ENCODE measurements around the gene HIPK3.
"Not testable (repeated sequence)": the region's sequence is repeated elsewhere in the genome, so short reads cannot be mapped to it uniquely, and the experiment has no call there.

HIPK3 gene

DNA sequence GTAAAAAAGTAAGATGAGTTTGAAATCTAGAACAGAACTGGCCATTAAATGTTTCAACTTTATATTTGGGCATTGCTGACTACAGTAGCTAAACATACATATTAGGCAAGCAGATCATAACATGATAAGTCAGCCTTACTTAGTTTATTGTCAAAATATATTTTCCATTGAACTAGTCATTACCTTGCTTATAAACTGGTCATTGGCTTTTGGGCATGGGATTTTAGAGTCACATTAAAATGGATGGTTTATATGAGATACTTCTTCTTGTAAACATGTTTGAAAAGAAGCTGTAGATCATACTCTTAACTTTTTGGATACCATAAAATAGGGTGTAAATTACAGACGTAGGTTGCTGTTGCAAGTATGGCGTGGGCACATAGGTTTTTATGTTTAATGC is 2.7 kb downstream of the HIPK3 start:
- DNase-seq: no peak

DNA sequence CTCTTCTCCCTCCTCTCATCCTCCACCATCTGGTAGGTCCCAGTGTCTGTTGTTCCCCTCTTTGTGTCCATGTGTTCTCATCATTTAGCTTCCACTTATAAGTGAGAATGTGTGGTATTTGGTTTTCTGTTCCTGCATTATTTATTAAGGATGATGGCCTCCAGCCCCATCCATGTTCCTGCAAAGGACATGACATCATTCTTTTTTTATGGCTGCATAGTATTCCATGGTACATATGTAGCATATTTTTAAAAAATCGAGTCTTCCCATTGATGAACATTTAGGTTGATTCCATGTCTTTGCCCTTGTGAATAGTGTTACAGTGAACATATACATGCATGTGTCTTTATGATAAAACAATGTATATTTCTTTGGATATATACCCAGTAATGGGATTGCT is 4.2 kb downstream of the HIPK3 start:
- DNase-seq: not testable (repeated sequence)

DNA sequence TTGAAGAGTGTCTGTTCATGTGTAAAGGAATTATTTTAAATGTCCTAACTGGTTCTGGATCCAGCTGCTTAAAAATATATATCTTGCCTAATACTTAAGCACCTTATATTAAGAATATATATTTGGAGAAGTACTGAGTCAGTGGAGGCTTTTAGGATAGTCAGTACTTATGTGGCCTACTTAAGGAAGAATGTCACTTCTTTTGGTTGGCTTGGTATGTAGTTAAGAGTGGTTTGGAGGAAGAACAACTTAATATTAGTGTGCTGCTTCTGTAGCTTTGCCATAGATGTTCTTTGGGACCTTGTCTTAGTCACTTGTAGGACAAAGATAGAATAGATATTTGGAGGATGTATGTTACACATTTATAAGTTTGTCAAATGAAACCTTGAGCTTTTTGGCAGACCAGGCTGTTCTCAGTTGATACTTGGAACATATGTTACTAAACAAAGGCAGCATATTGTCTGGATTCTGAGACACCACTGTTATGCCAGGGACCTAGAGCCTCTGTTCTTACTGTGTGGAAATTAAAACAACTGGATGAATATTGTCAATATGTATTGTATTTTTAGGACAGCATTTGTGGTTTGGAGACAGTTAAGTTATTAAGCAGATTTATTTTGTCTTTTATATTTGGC is 4.9 kb downstream of the HIPK3 start:
- no peak for DNase-seq

DNA sequence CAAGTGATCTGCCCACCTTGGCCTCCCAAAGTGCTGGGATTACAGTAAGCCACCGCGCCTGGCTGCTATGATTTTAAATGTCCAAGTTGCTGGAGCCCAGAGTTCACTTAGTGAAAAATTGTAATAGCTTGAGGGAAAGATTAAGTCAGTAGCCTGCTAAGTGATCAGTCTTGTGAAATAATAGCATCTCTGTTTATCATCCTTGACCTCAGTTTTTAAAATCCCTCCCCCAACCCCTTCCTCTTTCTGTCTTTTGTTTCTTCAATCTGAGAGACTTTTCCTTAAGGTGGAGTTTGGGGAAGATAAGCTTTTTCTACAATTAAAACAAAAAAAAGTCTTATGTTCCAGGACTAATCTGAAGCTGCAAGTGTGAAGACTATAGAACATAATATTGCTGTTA is 6.4 kb downstream of the HIPK3 start:
- no peak for DNase-seq

DNA sequence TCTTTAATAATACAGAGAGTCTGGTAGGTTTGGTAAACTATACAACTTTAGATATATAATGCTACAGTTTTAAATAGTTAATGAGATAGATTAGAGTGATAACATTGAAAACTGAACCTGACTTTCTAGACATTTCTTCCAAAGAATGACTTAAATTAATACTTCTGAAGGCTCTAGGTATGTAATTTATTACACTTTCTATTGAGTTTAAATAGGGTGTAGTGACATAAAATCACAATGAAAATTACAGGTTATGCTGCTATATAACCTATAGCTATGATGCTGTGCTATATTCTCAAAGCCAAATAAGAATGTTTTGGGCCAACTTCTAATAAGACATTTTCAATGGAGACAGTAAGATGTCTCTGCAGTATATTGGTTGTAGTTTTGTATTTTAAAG is 7.7 kb downstream of the HIPK3 start:
- no peak for DNase-seq

DNA sequence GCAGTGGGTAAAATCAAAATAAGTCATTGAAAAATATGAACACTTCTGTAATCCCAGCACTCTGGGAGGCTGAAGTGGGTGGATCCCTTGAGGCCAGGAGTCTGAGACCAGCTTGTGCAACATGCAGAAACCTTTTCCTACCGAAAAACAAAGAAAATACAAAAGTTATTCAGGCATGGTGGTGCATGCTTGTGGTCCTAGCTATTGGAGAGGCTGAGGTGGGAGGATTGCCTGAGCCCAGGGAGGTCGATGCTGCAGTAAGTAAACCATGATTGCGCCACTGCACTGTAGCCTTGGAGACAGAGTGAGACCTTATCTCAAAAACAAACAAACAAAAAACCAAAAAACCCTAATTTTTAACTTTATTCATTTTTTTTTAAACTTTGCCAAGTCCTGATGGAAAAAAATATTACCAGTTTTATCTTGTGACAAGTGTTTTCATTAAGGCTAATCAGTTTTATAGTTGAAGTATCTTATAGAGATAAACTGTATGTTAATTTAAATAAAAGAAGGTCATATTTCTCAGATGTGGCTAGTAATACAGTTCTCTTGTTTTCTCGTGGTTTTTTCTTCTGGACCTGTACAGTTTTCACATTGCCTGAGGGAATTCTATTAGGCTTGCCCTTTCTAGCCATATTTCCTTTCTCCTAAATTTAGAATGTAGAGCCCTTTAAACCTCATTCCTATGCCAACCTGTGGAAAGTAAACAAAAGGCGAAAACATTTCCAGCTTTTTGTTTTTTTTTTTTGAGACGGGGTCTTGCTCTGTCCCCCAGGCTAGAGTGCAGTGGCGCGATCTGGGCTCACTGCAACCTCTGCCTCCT is 9.4 kb downstream of the HIPK3 start:
- DNase-seq: no peak

DNA sequence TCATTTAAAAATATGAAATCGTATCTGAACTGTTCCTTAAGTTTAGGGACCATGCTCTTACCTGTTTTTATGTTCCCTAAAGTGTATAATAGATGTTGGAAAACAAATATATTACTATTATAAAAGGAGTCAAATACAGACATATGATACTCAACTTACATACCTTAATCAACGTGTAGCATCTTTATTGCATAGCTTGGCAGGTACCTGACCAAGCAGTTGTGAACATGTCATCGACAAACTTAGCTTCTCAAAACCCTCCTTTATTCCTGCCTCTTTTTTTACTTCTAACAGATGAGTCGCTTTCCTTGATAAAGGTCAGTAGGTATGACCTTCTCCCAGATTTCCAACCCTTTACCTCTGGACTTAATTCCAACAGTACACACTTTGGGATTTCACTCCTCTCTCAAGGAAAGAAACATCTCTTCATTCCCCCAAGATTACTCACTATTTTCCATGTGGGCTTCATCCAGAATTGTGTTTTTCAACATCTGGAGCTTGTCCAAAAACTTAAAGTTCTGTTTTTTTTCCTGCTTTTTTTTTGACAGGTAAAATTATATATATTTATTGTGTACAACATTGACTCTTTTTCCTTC is 11.9 kb downstream of the HIPK3 start:
- DNase-seq: no peak

DNA sequence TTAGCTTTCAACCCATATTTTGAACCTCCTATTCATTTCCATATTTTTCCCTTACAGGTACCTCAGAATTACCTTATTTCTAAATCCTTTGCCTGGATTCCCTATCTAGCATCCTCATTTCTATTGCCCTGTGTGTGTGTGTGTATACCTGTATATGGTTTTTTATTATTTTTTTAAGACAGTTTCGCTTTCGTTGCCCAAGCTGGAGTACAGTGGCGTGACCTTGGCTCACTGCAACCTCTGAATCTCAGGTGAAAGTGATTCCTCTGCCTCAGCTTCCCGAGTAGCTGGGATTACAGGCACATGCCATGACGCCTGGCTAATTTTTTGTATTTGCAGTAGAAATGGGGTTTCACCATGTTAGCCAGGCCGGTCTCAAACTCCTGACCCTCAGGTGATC is 12.6 kb downstream of the HIPK3 start:
- no peak for DNase-seq

DNA sequence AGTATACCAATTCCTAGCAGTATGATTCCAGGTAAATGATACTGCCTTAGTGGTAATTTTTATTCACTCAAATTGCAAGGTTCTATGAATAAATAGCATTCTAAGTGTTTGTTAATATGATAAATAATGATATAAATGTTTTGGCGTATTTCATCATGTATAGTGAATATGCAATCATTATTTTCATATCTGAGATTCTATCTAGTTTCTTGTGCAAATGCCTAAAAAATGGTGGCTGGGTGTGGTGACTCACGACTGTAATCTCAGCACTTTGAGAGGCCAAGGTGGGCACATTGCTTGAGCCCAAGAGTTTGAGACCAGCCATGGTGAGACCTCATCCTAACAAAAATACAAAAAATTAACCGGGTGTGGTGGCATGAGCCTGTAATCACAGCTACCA is 13.9 kb downstream of the HIPK3 start:
- no peak for DNase-seq

DNA sequence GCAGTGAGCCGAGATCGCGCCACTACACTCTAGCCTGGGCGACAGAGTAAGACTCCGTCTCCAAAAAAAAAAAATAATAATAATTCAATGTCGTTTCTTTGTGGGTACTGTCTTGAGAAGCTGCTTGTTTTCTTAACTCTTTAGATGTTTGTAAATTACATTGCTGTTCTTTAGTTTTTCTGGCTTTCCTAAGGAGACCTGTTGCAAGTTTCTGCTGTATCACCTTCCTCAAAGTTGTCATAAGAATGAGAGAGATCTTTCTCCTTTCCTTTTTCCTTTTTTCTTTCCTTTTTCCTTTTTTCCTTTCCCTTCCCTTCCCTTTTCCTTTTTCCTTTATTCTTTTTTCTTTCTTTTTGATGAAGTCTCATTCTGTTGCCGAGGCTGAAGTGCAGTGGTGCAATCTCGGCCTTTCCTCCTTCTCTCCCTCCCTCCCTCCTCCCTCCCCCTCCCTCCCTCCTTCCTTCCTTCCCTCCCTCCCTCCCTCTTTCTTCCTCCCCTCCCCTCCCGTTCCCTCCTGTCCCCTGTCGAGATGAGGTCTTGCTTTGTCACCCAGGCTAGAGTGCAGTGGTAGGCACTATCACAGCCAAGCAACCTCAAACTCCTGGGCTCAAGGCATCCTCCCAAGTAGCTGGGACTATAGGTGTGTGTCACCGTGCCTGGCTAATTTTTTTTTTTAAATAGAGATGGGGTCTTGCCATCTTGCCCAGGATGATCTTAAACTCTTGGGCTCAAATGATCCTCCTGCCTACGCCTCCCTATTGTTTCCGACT is 15.3 kb downstream of the HIPK3 start:
- no peak for DNase-seq

DNA sequence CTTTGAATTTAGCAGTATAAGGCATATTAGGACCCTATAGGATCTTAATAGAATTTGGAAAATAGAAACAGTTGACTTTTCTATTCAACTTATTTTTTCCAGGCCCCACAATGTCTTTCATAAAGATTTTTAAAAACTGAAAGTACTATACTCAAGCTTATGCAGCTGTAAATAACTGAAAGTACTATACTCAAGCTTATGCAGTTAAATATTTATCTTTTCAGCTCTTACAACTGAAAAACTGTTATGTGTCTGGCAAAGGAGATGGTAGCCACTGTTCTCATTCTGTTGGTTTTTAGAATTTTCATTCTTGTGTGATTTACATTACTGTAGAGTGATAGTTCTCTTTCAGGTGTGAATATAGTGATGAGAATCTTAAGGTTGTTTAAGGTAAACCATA is 16.5 kb downstream of the HIPK3 start:
- no peak for DNase-seq

DNA sequence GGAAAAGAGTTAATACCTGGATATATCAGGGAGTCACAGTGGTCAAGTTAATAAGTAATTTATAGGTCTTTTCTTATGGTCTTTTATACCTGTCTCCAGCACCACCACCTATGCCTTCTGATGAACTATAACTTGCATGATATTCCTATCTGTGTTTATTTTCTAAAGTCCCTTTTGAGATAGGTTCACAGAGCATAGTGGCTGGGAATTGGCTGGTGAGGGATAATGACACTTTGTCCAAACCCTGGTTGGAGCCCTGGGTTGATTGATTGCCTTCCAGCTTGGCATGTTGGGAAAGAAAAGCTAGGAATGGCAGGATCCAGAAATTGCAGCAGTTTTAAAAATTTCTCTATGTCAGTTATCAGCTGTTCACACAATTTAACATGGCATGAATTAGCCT is 23.2 kb downstream of the HIPK3 start:
- no peak for DNase-seq

DNA sequence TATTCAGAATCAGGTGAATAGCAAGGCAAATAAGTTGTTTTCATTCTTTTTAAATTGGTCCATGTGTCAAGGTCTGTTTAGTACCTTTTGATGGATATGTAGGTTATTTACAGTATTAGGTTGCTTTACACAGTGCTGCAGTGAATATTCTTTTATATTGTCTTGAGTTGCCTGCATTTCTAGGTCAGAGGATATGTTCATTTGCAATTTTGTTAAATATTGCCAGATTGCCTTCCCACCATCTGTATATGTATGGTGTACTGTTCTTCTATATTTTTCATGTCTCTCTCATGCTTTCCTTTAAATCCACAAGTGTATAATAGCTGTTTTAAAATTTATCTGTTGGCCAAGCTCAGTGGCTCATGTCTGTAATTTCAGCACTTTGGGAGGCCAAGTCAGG is 24.6 kb downstream of the HIPK3 start:
- no peak for DNase-seq

DNA sequence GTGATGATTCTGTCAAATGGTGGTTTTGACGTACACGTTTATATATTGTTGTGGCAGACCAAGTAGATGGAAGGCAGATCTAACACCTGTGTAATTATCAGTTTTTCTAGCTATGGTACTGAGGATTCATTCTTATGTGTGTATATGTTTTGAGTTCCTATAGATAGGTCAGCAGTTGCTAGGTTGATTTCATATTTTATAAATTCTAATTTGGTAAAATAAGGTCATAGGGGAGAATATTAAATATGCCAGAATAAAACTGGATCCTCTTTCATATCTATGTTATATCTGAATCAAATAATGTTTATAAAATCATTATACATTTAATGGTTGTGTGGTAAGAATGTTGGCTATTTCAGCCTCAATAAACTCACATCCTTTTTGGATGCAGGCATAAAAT is 27.6 kb downstream of the HIPK3 start:
- no peak for DNase-seq

DNA sequence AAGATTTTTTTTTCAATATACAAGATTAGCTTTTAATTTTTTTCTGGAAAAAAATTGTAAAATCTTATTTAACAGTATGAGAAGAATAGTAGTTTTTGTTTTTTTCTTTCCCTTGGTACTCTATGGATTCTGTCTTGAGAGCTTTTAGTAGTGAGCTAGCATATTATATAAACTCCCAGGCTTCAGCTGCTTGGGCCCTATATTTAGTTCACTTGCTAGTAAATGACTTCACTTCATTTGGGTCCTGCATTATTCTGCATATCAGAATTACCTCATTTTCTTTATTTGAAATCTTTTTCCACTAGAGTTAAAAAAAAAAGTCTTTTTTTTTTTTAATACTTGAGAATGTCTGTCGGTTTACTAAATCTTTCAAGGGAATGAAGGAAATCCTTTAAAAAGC is 33.1 kb downstream of the HIPK3 start:
- DNase-seq: no peak

DNA sequence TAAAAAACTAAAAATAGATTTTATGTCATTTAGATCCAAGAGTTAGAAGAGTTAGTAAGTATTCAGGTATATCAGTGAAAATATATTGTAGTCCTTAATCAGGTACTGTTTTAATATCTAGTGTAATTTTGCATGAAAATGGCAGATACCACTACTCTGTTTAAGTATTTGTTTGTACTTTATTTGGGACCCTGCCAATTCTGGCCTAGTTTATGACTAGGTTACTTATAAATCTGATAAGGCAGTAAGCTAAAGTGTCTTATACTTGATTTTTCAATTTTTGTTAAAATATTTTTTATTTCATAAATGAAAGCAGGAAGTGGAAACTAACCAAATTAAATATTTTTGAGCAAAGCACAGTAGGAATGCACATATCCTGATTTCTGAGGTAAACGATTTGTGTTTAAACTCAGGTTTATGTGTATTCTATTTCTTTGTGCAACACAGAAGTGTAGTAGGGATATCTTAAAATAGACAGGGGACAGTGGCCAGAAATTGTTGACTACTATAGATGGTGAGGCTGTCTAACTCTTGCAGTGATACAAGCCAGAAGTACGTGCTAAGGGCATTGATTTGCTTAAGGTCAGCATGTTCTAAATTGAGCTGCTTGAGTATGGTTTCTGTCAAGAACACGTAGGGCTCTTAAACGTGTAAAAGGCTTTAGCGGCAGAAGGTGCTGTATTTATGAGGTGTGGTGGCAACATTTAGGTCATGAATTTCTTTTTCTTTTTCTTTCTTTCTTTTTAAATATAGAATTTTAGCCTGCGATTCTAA is 34.0 kb downstream of the HIPK3 start:
- no peak for DNase-seq

DNA sequence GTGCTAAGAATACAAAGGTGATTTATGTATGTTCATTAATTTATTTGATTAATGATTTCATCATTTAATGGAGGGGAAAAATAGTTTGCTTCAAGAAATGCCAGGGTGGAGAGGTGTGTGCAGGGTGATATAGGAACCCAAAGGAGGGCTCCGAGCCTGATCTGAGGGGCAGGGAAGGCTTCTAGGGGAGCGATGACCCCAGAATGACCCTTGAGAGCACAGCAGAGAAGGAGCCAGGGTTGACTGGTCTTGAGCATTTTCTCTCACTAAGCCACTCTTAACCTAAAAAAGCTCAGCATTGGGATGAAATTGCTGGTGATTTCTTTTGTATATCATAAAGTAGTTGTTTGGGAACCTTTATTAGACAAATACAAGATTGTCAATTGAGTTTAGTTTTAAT is 35.1 kb downstream of the HIPK3 start:
- no peak for DNase-seq

DNA sequence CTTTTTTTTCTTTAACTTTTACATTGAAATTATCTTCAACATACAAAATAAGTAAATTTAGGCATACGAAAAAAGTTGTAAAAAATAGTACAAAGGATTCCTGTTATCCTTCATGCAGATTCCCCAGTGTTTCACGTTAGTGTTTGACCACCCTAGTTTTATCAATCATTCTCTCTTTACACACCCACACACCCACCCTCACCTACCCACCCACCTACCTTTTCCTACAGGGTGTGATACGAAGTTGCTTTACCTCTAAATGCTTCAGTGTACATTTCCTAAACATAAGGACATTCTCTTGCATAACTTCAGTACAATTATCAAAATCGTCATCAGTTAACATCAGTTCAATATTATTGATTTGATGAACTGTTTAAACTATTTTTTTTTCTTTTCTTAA is 37.0 kb downstream of the HIPK3 start:
- no peak for DNase-seq

DNA sequence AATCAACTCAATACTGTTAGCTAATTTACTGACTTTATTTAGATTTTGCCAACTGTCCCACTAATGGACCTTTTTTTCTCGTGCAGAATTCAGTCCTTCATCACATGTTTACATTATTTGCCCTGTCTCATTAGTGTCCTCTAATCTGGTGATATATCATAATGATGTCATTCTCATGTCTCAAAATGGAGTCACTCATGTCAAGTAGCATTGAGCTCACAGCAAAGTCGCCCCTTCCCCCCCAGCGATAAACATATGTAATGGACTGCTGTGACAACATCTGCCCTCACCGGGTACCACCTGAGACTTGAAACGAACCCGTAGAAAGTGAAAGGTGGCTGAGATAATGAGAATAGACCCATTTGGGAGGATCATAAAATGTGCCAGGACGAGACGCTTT is 37.6 kb downstream of the HIPK3 start:
- no peak for DNase-seq

DNA sequence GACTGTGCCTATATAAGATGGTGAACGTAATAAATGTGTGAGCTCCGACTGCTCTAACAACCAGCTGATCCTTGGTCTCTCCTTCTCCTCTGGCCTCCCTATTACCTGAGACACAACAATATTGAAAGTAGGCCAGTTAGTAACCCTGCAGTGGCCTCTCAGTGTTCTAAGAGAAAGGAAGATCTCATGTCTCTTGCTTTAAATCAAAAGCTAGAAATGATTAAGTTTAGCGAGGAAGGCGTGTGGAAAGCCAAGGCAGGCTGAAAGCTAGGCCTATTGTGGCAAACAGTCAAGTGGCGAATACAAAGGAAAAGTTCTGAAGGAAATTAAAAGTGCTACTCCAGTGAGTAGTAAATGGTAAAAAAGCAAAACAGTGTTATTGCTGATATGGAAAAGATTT is 39.5 kb downstream of the HIPK3 start:
- no peak for DNase-seq

DNA sequence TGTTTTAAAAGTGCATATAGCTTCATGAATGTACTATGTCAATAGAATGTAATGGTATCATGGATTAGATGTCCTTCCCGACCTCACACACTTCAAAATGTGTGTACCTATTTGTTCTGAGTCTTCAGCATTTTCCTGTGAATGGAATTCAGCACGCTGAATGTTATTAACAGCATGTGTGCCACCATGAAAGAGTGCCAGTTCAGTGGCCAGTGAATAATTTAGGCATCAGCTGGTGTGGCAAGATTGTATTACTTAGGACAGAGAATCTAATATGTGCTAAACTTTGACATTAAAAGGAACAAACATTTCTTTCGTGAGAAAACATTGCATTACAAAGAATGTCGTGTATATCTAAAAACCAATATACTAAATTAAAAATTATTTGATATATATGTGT is 46.4 kb downstream of the HIPK3 start:
- no peak for DNase-seq

DNA sequence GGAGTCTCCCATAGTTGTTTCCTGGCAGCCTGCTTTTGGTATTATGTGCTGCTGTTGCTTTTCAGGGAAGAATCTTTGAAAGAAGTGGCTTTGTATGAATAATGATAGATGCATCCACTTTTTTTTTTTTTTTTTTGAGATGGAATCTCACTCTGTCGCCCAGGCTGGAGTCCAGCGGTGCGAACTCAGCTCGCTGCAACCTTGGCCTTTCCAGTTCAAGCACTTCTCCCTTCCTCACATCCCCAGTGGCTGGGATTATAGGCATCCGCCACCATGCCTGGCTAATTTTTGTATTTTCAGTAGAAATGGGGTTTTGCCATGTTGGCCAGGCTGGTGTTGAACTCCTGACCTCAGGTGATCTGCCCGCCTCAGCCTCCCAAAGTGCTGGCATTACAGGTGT is 49.6 kb downstream of the HIPK3 start:
- DNase-seq: not testable (repeated sequence)

DNA sequence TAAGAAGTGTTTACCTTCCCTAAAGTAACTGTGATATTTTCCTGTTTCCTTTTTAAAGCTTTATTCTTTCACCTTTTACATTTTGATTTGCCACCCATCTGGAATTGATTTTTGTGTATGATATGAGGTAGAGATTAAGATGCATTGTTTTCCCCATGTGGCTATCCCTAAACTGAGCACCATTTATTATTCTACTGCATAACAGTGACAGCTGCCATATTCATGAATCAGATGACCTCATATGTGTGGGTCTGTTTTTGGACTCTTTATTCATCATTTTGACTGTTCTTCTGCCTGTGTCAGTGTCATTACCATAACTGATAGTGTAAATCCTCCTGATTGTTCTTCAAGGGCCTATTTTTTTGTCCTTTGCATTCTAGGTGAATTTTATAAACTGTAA is 50.8 kb downstream of the HIPK3 start:
- no peak for DNase-seq
